ENCODE measurements around the gene SLC22A23.
"Not testable (repeated sequence)": the region's sequence is repeated elsewhere in the genome, so short reads cannot be mapped to it uniquely, and the experiment has no call there.

SLC22A23 gene

GRCh38 chr6:3259491-3259958 lies 197.3 kb downstream of the SLC22A23 start:
- DNase-seq = no peak

- DNase-seq = peak; percentile 88
Observed at GRCh38 chr6:3258720-3259490, 197.9 kb downstream of the SLC22A23 start, which contains the start of gene PSMG4. TSS of gene PSMG4 (plus strand) at chr6:3258947. CDS start at chr6:3259023, 76 bp downstream.

- no peak for DNase-seq
Observed at GRCh38 chr6:3258201-3258600, 198.6 kb downstream of the SLC22A23 start.

GRCh38 chr6:3253597-3253961 lies 203.3 kb downstream of the SLC22A23 start:
- DNase-seq = no peak

GRCh38 chr6:3252861-3253596 lies 203.8 kb downstream of the SLC22A23 start:
- DNase-seq = no peak

GRCh38 chr6:3252369-3252768 lies 204.5 kb downstream of the SLC22A23 start:
- no peak for DNase-seq

GRCh38 chr6:3251462-3252314 lies 205.2 kb downstream of the SLC22A23 start:
- DNase-seq = peak; percentile 72

GRCh38 chr6:3250231-3250675 lies 206.6 kb downstream of the SLC22A23 start:
- no peak for DNase-seq

GRCh38 chr6:3249821-3250220 lies 207.0 kb downstream of the SLC22A23 start:
- no peak for DNase-seq

- no peak for DNase-seq
Observed at GRCh38 chr6:3247255-3248146, 209.3 kb downstream of the SLC22A23 start.

GRCh38 chr6:3245216-3245615 lies 211.6 kb downstream of the SLC22A23 start:
- no peak for DNase-seq

GRCh38 chr6:3244832-3245161 lies 212.1 kb downstream of the SLC22A23 start:
- DNase-seq = not testable (repeated sequence)

- no peak for DNase-seq
Observed at GRCh38 chr6:3244003-3244831, 212.6 kb downstream of the SLC22A23 start.

GRCh38 chr6:3242768-3243167 lies 214.1 kb downstream of the SLC22A23 start:
- DNase-seq = no peak

- not testable (repeated sequence) for DNase-seq
Observed at GRCh38 chr6:3241745-3242144, 215.1 kb downstream of the SLC22A23 start.

GRCh38 chr6:3240595-3240994 lies 216.3 kb downstream of the SLC22A23 start:
- no peak for DNase-seq

- DNase-seq = no peak
Observed at GRCh38 chr6:3239110-3239830, 217.6 kb downstream of the SLC22A23 start.

GRCh38 chr6:3237761-3238662 lies 218.8 kb downstream of the SLC22A23 start:
- no peak for DNase-seq

GRCh38 chr6:3236005-3236404 lies 220.8 kb downstream of the SLC22A23 start:
- no peak for DNase-seq
